ENCODE results near the gene SFPQ.
A peak's percentile ranks its signal among the peaks of the same experiment; 100 is the strongest.

SFPQ gene

GRCh38 chr1:35223084-35223630 is 30.2 kb upstream of the SFPQ start:
- no peak for DNase-seq (ENCODE audit: extremely low read depth, insufficient read length)
- Histone ChIP-seq H3K27me3 (replicated peaks; ENCODE audit: control insufficient read depth, insufficient read depth, low read length) (no peaks in the 10 kb centered on the region), H3K4me3 (replicated peaks; ENCODE audit: low read depth, low read length) (no peak overlapping the region), H3K36me3 (ENCODE audit: control insufficient read depth, insufficient read depth, low read length) (no peaks in the 10 kb centered on the region)
- TF ChIP-seq CTCF (IDR thresholded peaks at IDR 0.05; ENCODE audit: insufficient read depth, low read length, poor library complexity, severe bottlenecking) = no peak

- no peak for DNase-seq (ENCODE audit: extremely low read depth, insufficient read length)
- TF ChIP-seq CTCF (IDR thresholded peaks at IDR 0.05; ENCODE audit: insufficient read depth, low read length, poor library complexity, severe bottlenecking) = no peak
- Histone ChIP-seq H3K27me3 (replicated peaks; ENCODE audit: control insufficient read depth, insufficient read depth, low read length) (no peaks in the 10 kb centered on the region), H3K36me3 (ENCODE audit: control insufficient read depth, insufficient read depth, low read length) (no peaks in the 10 kb centered on the region), H3K4me3 (replicated peaks; ENCODE audit: low read depth, low read length) (no peak overlapping the region)
Measured at GRCh38 chr1:35222322-35223083, 29.6 kb upstream of the SFPQ start.

- TF ChIP-seq CTCF (IDR thresholded peaks at IDR 0.05; ENCODE audit: insufficient read depth, low read length, poor library complexity, severe bottlenecking) = peak; percentile 67
- DNase-seq (ENCODE audit: extremely low read depth, insufficient read length) = no peak
- Histone ChIP-seq H3K4me3 (replicated peaks; ENCODE audit: low read depth, low read length) (no peak overlapping the region), H3K36me3 (ENCODE audit: control insufficient read depth, insufficient read depth, low read length) (no peaks in the 10 kb centered on the region), H3K27me3 (replicated peaks; ENCODE audit: control insufficient read depth, insufficient read depth, low read length) (no peaks in the 10 kb centered on the region)
Measured at GRCh38 chr1:35220976-35221375, 28.0 kb upstream of the SFPQ start.

GRCh38 chr1:35215346-35215745 is 22.4 kb upstream of the SFPQ start:
- TF ChIP-seq CTCF (IDR thresholded peaks at IDR 0.05; ENCODE audit: insufficient read depth, low read length, poor library complexity, severe bottlenecking) = no peak
- no peaks in the 10 kb centered on the region for H3K27me3 ChIP-seq (replicated peaks; ENCODE audit: control insufficient read depth, insufficient read depth, low read length)
- H3K4me3 ChIP-seq (replicated peaks; ENCODE audit: low read depth, low read length) = no peak overlapping the region
- DNase-seq (ENCODE audit: extremely low read depth, insufficient read length) = no peak
- no peaks in the 10 kb centered on the region for H3K36me3 ChIP-seq (ENCODE audit: control insufficient read depth, insufficient read depth, low read length)

- DNase-seq (ENCODE audit: extremely low read depth, insufficient read length) = no peak
- no peaks in the 10 kb centered on the region for H3K36me3 ChIP-seq (ENCODE audit: control insufficient read depth, insufficient read depth, low read length)
- TF ChIP-seq CTCF (IDR thresholded peaks at IDR 0.05; ENCODE audit: insufficient read depth, low read length, poor library complexity, severe bottlenecking) = no peak
Measured at GRCh38 chr1:35211120-35211414, 18.1 kb upstream of the SFPQ start.

More at GRCh38 chr1:35211120-35211414, 18.1 kb upstream of the SFPQ start:
- Histone ChIP-seq H3K27me3 (replicated peaks; ENCODE audit: control insufficient read depth, insufficient read depth, low read length) (no peaks in the 10 kb centered on the region), H3K4me3 (replicated peaks; ENCODE audit: low read depth, low read length) (no peak overlapping the region)
